ENCODE results near the gene CD200R1.

The CD200R1 gene

DNA sequence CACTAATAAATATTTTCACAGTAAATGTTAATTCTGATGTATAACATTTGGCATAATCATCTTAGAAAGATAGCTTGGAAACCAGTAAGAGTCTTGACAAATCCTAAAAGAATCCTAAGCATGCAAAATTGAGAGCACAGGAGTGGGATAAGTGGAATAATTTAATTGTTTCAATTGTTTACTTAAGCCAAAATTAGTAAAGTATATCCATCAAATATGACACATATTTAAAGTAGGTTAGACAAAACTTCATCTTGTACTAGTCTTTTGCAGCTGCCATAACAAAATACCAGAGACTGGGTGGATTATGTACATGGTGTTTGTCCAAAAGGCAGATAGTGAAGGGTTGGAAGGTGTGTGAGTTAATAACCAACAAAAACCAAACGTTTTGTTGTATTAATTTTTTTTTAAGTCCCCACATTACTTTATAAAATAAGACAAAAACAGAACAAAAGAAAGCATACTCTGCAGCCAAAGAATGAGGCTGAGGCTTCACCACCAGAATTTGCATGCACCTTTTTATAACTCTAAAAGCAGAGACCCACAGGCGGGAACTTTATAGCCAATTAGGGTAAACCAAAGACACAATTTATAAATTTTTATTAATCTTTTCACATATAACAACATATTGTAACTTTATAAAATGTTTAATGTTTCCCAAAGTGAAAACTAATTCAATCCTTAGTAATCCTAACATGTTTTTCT is 86.4 kb downstream of the CD200R1 start:
- no peaks in the 10 kb centered on the region; the same call in 1 of the 2 replicates for H3K36me3 ChIP-seq (ENCODE audit: control insufficient read depth, insufficient read depth, low read length)
- no CpG with 5 or more reads among the region's 2 CpGs for WGBS (ENCODE audit: insufficient coverage, insufficient read length)
- H3K27ac ChIP-seq (ENCODE audit: low read length), result no peak overlapping the region
- H3K9me3 ChIP-seq (ENCODE audit: control insufficient read depth, insufficient read depth, low read length), result no peaks in the 10 kb centered on the region
- no peak overlapping the region for H3K4me3 ChIP-seq (ENCODE audit: low read length)
- H3K4me1 ChIP-seq (ENCODE audit: control insufficient read depth, insufficient read depth, low read length), result no peaks in the 10 kb centered on the region
- DNase-seq (ENCODE audit: low read depth, low spot score), result no peak
- no peaks in the 10 kb centered on the region for H3K27me3 ChIP-seq (ENCODE audit: control insufficient read depth, insufficient read depth, low read length)

DNA sequence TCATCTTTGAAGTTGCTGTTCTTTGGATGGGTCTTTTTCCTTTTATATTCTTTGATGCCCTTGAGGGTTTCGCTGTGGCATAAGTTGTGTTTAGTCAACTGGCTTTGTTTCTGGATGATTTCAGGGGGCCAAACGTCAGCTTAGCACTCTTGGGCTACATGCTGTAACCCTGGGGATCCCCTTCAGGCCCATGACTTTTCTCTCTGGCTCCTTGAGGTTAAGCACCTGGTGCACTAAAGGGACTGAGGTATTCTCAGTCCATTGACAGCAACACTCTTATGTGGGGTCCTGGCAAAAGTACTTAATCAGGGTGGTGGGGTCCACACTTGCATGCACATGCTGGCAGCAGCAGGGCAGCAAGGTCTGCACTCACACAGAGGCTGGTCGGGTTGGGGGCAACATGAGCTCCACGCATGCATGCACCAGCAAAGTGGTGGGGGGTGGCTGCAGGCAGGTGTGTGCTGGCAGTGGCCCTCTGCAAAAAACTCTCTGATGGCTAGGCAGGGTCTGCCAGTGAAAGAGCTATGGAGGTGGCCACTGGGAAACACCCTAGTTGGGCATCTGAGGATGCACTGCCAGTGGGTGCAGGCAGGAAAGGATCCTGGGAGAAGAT is 90.1 kb downstream of the CD200R1 start:
- Histone ChIP-seq H3K27ac (ENCODE audit: low read length) (no peak overlapping the region), H3K4me3 (ENCODE audit: low read length) (no peak overlapping the region), H3K4me1 (ENCODE audit: control insufficient read depth, insufficient read depth, low read length) (peaks cover 1% of the 10 kb centered on the region; the same call in 1 of the 2 replicates), H3K36me3 (ENCODE audit: control insufficient read depth, insufficient read depth, low read length) (no peaks in the 10 kb centered on the region; the same call in 1 of the 2 replicates), H3K27me3 (ENCODE audit: control insufficient read depth, insufficient read depth, low read length) (no peaks in the 10 kb centered on the region), H3K9me3 (ENCODE audit: control insufficient read depth, insufficient read depth, low read length) (no peaks in the 10 kb centered on the region)
- no peak for DNase-seq (ENCODE audit: low read depth, low spot score)
- no CpG with 5 or more reads among the region's 4 CpGs for WGBS (ENCODE audit: insufficient coverage, insufficient read length)

DNA sequence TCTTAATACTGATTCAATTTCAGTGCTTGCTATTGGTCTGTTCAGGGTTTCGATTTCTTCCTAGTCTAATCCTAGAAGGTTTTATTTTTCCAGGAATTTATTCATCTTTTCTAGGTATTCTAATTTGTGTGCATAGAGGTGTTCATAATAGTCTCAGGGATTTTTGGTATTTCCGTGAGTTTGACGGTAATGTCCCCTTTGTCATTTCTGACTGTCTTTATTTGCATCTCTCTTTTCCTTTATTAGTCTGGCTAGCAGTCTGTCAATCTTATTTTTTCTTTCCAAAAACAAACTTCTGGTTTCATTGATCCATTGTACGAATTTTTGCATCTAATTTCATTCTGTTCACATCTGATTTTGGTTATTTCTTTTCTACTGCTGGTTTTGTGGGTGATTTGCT is 93.0 kb downstream of the CD200R1 start:
- Histone ChIP-seq H3K36me3 (ENCODE audit: control insufficient read depth, insufficient read depth, low read length) (no peaks in the 10 kb centered on the region; the same call in 1 of the 2 replicates), H3K27me3 (ENCODE audit: control insufficient read depth, insufficient read depth, low read length) (no peaks in the 10 kb centered on the region), H3K9me3 (ENCODE audit: control insufficient read depth, insufficient read depth, low read length) (no peaks in the 10 kb centered on the region), H3K4me3 (ENCODE audit: low read length) (no peak overlapping the region), H3K27ac (ENCODE audit: low read length) (no peak overlapping the region), H3K4me1 (ENCODE audit: control insufficient read depth, insufficient read depth, low read length) (peaks cover 1% of the 10 kb centered on the region; the same call in 1 of the 2 replicates)
- no CpG with 5 or more reads among the region's 4 CpGs for WGBS (ENCODE audit: insufficient coverage, insufficient read length)
- no peak for DNase-seq (ENCODE audit: low read depth, low spot score)

GRCh38 chr3:112875561-112875960 is 99.3 kb downstream of the CD200R1 start:
- no peaks in the 10 kb centered on the region for H3K36me3 ChIP-seq (ENCODE audit: control insufficient read depth, insufficient read depth, low read length)
- DNase-seq (ENCODE audit: low read depth, low spot score), result no peak
- no peak overlapping the region for H3K4me3 ChIP-seq (ENCODE audit: low read length)
- H3K4me1 ChIP-seq (ENCODE audit: control insufficient read depth, insufficient read depth, low read length), result no peaks in the 10 kb centered on the region
- no peaks in the 10 kb centered on the region for H3K9me3 ChIP-seq (ENCODE audit: control insufficient read depth, insufficient read depth, low read length)
- WGBS (ENCODE audit: insufficient coverage, insufficient read length), result no CpG with 5 or more reads among the region's 2 CpGs
- H3K27ac ChIP-seq (ENCODE audit: low read length), result no peak overlapping the region
- H3K27me3 ChIP-seq (ENCODE audit: control insufficient read depth, insufficient read depth, low read length), result no peaks in the 10 kb centered on the region

DNA sequence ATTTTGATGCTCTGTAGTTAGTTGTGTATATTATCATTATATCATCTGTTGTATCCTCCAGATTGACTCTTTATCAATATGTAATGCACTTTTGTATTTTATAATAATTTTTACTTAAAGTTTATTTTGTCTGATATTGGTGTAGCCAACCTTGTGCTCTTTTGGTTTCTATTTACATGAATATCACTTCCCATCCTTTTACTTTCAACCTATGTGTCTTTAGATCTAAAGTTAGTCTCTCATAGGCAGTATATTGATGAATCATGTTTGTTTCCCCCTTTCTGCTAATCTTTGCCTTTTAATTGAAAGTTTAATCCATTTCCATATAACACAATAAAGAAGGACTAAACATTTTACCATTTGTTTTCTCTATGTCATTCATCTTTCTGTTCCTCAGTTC is 100.2 kb downstream of the CD200R1 start:
- H3K4me1 ChIP-seq (ENCODE audit: control insufficient read depth, insufficient read depth, low read length), result no peaks in the 10 kb centered on the region
- no peak for DNase-seq (ENCODE audit: low read depth, low spot score)
- H3K27me3 ChIP-seq (ENCODE audit: control insufficient read depth, insufficient read depth, low read length), result no peaks in the 10 kb centered on the region
- no peaks in the 10 kb centered on the region for H3K36me3 ChIP-seq (ENCODE audit: control insufficient read depth, insufficient read depth, low read length)
- H3K9me3 ChIP-seq (ENCODE audit: control insufficient read depth, insufficient read depth, low read length), result no peaks in the 10 kb centered on the region
- no peak overlapping the region for H3K27ac ChIP-seq (ENCODE audit: low read length)
- H3K4me3 ChIP-seq (ENCODE audit: low read length), result no peak overlapping the region

DNA sequence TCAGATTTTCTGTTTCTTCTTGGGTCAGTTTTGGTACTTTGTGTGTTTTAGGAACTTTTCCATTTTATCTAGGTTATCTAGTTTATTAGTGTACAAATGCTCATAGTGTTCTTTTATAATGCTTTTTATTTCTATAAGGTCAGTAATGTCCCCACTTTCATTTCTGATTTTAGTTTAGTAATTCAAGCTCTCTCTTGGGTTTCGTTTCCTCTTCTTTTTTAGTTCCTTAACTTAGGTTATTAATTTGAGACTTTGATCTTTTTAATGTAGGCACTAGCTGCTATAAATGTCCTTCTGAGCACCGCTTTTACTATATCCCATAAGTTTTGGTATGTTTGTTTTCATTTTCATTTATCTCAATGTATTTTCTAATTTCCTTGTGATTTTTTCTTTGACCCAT is 101.3 kb downstream of the CD200R1 start:
- Histone ChIP-seq H3K27me3 (ENCODE audit: control insufficient read depth, insufficient read depth, low read length) (no peaks in the 10 kb centered on the region), H3K36me3 (ENCODE audit: control insufficient read depth, insufficient read depth, low read length) (no peaks in the 10 kb centered on the region), H3K4me3 (ENCODE audit: low read length) (no peak overlapping the region), H3K27ac (ENCODE audit: low read length) (no peak overlapping the region), H3K9me3 (ENCODE audit: control insufficient read depth, insufficient read depth, low read length) (no peaks in the 10 kb centered on the region), H3K4me1 (ENCODE audit: control insufficient read depth, insufficient read depth, low read length) (no peaks in the 10 kb centered on the region)
- DNase-seq (ENCODE audit: low read depth, low spot score), result no peak
- no CpG with 5 or more reads among the region's 2 CpGs for WGBS (ENCODE audit: insufficient coverage, insufficient read length)

DNA sequence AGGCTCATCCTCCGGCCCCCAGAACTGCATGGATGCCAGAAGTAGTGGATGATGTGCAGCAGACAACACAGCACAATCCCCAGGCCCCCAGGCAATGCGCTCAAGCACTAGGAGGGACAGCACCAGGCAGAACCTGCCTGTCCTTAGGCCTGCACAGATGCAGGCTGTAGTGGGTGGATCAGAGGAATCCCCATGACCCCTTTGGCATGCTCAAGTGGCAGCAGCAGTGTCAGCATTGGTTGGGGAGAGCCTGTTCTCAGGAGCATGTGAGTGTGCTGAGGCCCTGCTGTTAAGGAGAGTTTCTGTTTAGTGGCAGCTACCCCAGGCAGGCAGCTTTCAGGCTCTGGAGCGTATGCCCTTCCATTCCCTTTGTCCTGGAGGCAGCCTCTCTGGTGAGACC is 103.2 kb downstream of the CD200R1 start:
- Histone ChIP-seq H3K27me3 (ENCODE audit: control insufficient read depth, insufficient read depth, low read length) (no peaks in the 10 kb centered on the region), H3K36me3 (ENCODE audit: control insufficient read depth, insufficient read depth, low read length) (no peaks in the 10 kb centered on the region), H3K4me3 (ENCODE audit: low read length) (no peak overlapping the region), H3K4me1 (ENCODE audit: control insufficient read depth, insufficient read depth, low read length) (no peaks in the 10 kb centered on the region), H3K9me3 (ENCODE audit: control insufficient read depth, insufficient read depth, low read length) (no peaks in the 10 kb centered on the region), H3K27ac (ENCODE audit: low read length) (no peak overlapping the region)
- WGBS (ENCODE audit: insufficient coverage, insufficient read length), result no CpG with 5 or more reads among the region's 3 CpGs
- no peak for DNase-seq (ENCODE audit: low read depth, low spot score)

Data from iPS DF 6.9 (cell line).